Measurements from ENCODE around the gene SLC25A3.

DNA sequence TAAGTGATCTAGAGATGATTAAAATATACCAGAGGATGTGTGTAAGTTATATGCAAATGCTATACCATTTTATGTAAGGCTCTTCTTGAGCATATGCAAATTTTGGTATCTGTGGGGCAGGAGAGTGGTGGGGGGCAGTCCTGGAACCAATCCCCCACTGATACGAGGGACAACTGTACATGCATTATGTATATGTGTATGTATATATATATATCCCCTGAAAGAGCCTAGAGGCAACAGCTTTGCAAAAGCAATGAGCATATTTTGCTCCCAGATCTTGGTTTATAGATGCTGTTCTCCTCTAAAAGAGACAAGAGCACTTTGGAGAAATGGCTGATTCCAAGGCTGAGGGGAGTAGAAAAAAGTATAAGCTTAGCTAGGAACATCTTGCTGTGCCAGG is 12.4 kb upstream of the SLC25A3 start:
- TF ChIP-seq, protein P1, sequence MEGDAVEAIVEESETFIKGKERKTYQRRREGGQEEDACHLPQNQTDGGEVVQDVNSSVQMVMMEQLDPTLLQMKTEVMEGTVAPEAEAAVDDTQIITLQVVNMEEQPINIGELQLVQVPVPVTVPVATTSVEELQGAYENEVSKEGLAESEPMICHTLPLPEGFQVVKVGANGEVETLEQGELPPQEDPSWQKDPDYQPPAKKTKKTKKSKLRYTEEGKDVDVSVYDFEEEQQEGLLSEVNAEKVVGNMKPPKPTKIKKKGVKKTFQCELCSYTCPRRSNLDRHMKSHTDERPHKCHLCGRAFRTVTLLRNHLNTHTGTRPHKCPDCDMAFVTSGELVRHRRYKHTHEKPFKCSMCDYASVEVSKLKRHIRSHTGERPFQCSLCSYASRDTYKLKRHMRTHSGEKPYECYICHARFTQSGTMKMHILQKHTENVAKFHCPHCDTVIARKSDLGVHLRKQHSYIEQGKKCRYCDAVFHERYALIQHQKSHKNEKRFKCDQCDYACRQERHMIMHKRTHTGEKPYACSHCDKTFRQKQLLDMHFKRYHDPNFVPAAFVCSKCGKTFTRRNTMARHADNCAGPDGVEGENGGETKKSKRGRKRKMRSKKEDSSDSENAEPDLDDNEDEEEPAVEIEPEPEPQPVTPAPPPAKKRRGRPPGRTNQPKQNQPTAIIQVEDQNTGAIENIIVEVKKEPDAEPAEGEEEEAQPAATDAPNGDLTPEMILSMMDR (IDR thresholded peaks at IDR 0.05) = no peak
- no peak for TF ChIP-seq ZFX (IDR thresholded peaks at IDR 0.05; ENCODE audit: borderline replicate concordance)

Measured in 22Rv1 (cell line).